Stomach smooth muscle (tissue), 2 donors: ENCODE results near the gene CCL5.

Experiments
- H3K27ac ChIP-seq: one replicate; pipeline ENCODE4 v1.7.0; 2013; ENCODE audit warnings: mild to moderate bottlenecking, low read length, inconsistent platforms
- H3K27me3 ChIP-seq, 2 donors: one replicate each; pipeline ENCODE4 v1.7.0; 2013; ENCODE audit warnings: low read length in 2 of 2; ENCODE audit not compliant: insufficient read depth in 2 of 2, control insufficient read depth in 1 of 2
- H3K36me3 ChIP-seq, 2 donors: one replicate each; pipeline ENCODE4 v1.7.0; 2013; ENCODE audit warnings: low read length in 2 of 2; ENCODE audit not compliant: control insufficient read depth in 2 of 2, insufficient read depth in 2 of 2
- H3K4me1 ChIP-seq: one replicate; pipeline ENCODE4 v1.7.0; 2013; ENCODE audit warnings: low read length; ENCODE audit not compliant: control insufficient read depth, insufficient read depth
- H3K4me3 ChIP-seq, 2 donors: one replicate each; pipeline ENCODE4 v1.7.0; 2013; ENCODE audit warnings: low read length in 2 of 2
- H3K9ac ChIP-seq, 2 donors: one replicate each; pipeline ENCODE4 v1.7.0; 2013; ENCODE audit warnings: low read length in 2 of 2, mild to moderate bottlenecking in 1 of 2
- H3K9me3 ChIP-seq, 2 donors: one replicate each; pipeline ENCODE4 v1.7.0; 2013; ENCODE audit warnings: low read length in 2 of 2; ENCODE audit not compliant: control insufficient read depth in 2 of 2
- donor health status: healthy.
- donor health status: Pancreatic carcinoma.

CCL5 gene

DNA sequence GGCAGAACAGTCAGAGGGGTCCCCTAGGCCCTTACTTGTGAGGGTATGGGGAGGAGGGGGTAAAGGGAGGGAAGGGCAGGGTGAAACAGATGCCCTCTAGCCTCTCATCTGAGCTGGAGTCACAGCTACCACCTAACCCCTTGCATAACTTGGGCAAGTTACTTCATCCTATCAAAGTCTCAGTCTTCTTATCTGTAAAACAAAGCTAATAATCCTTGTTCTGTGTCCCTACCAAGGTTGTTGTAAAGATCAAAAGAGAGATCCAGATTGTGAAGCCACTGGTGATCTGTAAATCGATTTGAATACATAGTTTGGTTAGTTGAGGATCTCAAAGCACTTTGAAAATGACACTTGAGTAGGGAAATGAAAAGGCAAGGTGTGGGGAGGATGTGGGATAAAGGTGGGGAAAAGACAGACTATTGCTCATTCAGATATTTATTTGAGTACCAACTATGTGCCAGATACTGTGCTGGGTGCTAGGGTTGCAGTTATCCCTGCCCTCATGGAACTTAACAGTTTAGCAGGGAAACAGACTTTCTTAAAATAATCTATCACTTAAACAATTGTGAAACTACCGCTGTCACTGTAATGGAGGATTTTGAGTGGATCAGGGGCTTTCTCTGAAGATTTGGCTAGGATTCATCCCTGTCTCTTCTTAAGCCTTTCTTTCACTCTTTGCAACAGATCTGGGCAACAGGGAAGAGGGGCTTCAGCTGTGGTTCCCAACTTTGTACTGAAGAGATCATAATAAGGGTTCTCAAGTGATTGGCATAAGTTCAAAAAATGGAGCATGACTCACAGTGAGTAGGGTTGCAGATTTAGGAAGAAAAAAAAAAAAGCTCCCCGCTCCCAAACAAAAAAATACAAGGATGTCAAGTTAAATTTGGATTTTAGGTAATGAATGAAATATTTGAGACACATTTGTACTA lies 14.5 kb downstream of the CCL5 start:
- Histone ChIP-seq H3K9ac (no peak overlapping the region), H3K27me3 (no peaks in the 10 kb centered on the region), H3K27ac (no peak overlapping the region), H3K4me1 (no peaks in the 10 kb centered on the region), H3K4me3 (no peak overlapping the region), H3K36me3 (peaks cover 0 to 4% of the 10 kb centered on the region in 2 donors), H3K9me3 (no peaks in the 10 kb centered on the region)

DNA sequence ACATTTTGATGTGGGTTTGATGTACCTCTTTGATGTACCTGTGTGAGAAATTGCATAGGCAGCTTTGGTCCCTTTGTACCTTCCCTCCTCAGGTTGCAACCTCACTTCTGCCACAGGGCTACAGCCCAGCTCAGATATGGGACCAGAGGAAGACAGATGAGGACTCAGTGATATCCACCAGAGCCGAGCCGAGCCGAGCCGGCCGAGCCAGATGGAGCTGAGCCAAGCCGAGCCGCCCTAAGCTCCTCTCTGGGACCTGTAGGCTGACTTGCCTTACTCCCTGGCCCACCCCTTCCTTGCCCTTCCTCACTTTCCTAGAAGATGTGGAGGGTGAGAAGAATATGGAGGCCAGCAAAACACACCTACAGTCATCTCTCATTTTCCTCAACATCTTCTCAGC lies 15.3 kb downstream of the CCL5 start:
- Histone ChIP-seq H3K36me3 (peaks cover 0 to 4% of the 10 kb centered on the region in 2 donors), H3K4me1 (no peaks in the 10 kb centered on the region), H3K27ac (no peak overlapping the region), H3K4me3 (no peak overlapping the region), H3K9ac (no peak overlapping the region), H3K9me3 (no peaks in the 10 kb centered on the region), H3K27me3 (no peaks in the 10 kb centered on the region)

DNA sequence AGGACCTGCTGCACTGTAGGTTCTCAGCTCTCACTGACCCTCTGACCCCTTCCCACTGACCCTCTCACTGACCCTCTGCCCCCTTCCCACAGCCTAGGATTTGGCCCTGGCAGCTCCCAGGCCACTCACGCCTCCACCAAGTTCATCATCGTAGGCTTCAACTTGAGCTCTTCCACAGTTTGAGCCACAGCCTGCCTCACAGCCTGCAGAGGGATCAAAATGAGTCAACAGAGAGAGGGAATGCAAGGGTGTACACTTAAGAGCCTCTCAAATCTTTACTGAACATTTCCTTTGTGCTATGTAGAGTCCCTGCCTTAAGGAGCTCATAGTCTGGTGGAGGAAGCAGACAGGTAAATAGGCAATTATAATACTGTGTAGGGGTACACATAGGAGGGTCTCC lies 23.6 kb downstream of the CCL5 start:
- Histone ChIP-seq H3K9me3 (no peaks in the 10 kb centered on the region), H3K4me1 (no peaks in the 10 kb centered on the region), H3K36me3 (peaks cover 0 to 15% of the 10 kb centered on the region in 2 donors), H3K27ac (no peak overlapping the region), H3K4me3 (no peak overlapping the region), H3K9ac (no peak overlapping the region), H3K27me3 (no peaks in the 10 kb centered on the region)

DNA sequence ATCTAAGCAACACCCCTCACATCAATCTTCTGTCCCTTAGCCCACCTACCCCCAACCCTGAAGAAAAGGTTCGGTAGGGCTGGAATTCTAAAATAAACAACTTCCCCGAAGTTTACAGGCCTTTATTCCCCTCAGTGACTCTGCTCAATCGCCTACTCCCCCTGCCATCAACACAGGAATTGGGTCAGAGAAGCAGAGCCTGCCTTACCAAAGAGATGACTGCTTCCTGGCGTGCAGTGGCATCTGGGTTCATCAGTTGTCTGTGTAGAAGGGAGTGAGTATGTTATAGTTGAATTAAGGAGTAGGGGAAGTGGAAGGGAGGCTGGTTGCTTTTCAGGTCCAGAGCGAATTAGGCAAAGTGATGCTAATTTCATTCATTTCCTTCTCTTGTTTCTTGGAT lies 24.2 kb downstream of the CCL5 start:
- no peaks in the 10 kb centered on the region for H3K9me3 ChIP-seq
- H3K36me3 ChIP-seq: peaks cover 0 to 15% of the 10 kb centered on the region in 2 donors
- no peak overlapping the region for H3K9ac ChIP-seq
- no peak overlapping the region for H3K4me3 ChIP-seq
- no peak overlapping the region for H3K27ac ChIP-seq
- H3K4me1 ChIP-seq: no peaks in the 10 kb centered on the region
- no peaks in the 10 kb centered on the region for H3K27me3 ChIP-seq

DNA sequence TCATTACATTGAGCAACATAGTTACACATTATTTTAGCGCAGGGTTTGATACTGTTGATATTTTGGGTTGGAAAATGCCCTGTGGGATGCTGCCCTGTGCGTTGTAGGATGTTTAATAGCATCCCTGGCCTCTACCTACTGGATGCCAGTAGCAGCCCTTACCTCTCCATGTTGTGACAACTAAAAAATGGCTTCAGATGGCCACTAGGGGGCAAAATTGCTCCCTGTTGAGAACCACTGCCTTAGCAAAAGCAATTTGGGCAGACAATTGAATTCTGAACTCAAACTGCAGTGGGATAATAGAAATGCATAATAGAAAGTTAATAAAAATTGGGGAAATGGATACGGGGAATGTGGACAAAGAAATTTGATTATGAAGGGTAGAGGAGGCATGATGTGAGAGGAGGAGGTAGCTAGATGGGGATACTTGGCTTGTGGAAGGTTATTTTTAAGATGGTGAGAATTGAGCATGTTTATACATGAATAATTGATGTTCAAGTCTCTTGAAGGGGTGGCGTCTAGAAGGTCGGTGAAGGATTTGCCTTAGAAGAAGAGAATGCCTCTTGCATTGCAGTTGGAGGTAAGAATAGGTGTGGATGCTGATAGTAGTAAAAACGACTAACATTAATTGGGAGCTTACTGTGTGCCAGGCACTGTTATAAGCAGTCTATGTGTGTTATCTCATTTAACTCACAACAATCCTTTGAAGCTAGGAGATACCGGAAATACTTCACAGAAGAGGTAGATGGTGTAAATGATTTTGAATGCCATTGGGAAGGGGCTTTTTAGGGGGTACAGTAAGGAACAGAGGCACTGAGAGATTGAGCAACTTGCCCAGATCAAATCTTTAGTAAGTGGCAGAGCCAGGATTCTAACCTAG lies 30.5 kb downstream of the CCL5 start:
- Histone ChIP-seq H3K4me3 (no peak overlapping the region), H3K36me3 (peaks cover 19 to 25% of the 10 kb centered on the region in 2 donors), H3K4me1 (no peaks in the 10 kb centered on the region), H3K27me3 (no peaks in the 10 kb centered on the region), H3K27ac (no peak overlapping the region), H3K9ac (no peak overlapping the region), H3K9me3 (no peaks in the 10 kb centered on the region)

DNA sequence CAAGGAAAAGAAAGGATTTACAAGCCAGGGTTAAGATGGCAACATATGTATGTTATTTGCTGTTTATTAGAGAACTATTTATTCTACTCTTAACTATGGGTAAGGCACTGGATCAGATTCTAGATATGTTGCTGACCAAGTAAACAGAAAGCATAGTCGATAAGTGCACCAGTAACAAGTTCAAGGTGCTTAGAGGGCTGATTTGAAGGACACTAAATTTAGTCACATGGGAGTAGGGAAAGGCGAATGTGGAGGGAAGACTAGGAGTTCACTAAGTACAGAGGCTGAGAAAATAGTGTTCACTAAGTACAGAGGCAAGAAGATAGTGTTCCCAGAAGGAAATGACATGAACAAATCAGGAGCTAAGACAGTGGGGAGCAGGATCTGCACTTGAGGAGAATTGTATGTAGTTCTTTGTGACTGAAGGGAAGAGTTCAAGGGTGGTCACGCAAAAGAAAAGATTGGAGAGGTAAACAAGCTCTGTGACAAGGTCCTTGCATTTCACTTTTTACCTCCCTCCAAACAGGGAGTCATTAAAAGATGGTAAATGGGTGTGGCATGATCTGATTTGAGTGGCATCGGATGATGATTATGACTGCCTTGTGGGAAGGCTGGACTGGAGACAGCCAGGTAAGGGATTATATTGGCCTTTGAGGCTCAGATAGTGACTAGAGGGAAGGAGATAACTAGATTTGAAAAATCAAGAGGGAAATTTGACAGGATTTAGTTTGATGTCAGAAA lies 32.4 kb downstream of the CCL5 start:
- no peaks in the 10 kb centered on the region for H3K27me3 ChIP-seq
- no peaks in the 10 kb centered on the region for H3K4me1 ChIP-seq
- H3K36me3 ChIP-seq: peaks cover 34 to 38% of the 10 kb centered on the region in 2 donors
- no peak overlapping the region for H3K27ac ChIP-seq
- H3K9me3 ChIP-seq: no peaks in the 10 kb centered on the region
- H3K9ac ChIP-seq: no peak overlapping the region
- H3K4me3 ChIP-seq: no peak overlapping the region

DNA sequence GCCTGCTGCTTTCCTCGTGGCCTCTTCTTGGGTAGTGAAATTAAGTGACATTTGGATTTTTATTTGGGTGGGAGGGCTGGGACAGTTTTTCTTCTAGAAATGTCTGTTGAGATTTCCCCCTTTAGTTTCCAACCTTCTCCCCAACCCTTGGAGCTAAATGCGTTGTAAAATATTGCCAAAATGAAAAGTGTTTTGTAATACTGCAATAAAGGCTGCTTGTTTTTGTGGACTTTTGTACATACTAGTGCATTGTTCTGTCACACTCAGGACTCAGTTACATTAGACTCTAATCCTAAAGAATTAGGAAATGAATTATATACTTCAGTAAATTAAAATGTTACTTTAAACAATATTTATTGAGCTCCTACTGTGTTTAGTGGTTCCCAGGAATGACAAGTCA lies 33.2 kb downstream of the CCL5 start:
- H3K36me3 ChIP-seq: peaks cover 39 to 41% of the 10 kb centered on the region in 2 donors
- H3K4me1 ChIP-seq: no peaks in the 10 kb centered on the region
- no peak overlapping the region for H3K27ac ChIP-seq
- H3K9me3 ChIP-seq: no peaks in the 10 kb centered on the region
- no peaks in the 10 kb centered on the region for H3K27me3 ChIP-seq
- H3K9ac ChIP-seq: no peak overlapping the region
- H3K4me3 ChIP-seq: no peak overlapping the region

DNA sequence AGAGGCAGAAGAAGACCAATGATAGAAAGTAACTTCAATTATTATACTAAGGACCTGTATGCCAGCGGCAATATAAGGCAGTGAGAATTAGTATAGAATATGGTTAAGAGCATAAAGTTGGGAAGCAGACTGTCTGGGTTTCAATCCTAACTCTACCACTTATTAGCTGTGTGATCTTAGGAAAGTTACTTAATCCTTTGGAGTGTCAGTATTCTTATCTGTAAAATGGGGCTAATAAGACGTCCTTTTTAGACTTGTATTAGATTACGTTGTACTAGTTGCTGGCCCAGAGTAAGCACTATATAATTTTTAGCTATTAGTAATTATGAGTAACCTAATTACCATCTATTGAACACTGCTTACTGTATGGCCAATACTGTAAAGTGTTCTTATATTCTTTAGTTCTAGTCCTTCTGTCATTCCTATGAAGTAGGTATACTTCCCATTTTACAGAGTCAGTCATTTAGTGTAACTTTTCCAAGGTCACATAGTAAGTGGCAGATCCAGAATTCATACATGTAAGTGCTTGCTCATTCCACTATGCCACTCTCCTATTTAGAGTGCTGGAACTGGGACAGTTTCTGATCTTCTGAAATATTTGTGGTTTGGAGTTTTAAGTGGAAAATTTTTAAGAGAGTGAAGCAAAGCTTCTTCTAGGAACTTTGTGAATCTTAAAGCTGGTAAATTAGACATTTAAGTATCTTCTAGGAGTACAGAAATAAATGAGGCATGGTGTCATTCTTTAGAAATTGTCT lies 33.9 kb downstream of the CCL5 start:
- no peak overlapping the region for H3K27ac ChIP-seq

DNA sequence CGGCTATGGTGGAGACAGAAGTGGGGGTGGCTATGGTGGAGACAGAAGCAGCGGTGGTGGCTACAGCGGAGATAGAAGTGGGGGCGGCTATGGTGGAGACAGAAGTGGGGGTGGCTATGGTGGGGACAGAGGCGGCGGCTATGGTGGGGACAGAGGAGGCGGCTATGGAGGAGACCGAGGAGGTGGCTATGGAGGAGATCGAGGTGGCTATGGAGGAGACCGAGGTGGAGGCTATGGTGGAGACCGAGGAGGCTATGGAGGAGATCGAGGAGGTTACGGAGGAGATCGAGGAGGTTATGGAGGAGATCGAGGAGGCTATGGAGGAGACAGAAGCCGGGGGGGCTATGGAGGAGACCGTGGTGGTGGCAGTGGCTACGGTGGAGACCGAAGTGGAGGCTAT lies 35.6 kb downstream of the CCL5 start:
- no peaks in the 10 kb centered on the region for H3K9me3 ChIP-seq
- H3K36me3 ChIP-seq: peaks cover 48 to 51% of the 10 kb centered on the region in 2 donors
- no peaks in the 10 kb centered on the region for H3K4me1 ChIP-seq
- no peak overlapping the region for H3K9ac ChIP-seq
- no peak overlapping the region for H3K4me3 ChIP-seq
- H3K27ac ChIP-seq: no peak overlapping the region
- H3K27me3 ChIP-seq: no peaks in the 10 kb centered on the region

More for the DNA sequence above, 33.9 kb downstream of the CCL5 start:
- Histone ChIP-seq H3K9ac (no peak overlapping the region), H3K27me3 (no peaks in the 10 kb centered on the region), H3K9me3 (no peaks in the 10 kb centered on the region), H3K36me3 (peaks cover 42 to 45% of the 10 kb centered on the region in 2 donors), H3K4me3 (no peak overlapping the region), H3K4me1 (no peaks in the 10 kb centered on the region)

DNA sequence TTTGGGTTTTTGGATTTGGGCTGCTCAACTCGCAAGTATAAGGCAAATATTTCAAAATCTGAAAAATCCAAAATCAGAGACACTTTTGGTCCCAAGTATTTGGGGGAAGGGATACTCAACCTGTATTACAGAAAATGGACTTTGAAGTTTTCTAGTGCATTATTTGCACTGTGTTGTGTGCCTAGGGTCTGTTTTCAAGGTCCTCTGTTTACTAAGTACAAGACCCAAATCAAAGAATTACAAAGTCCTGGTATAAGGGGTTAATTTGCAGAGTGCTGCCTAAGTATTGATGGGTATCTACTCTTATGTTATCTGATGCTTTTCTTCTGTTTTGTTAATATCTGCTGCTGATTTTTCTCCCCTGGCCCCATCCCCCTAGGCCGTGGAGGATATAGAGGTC lies 36.5 kb downstream of the CCL5 start:
- no peaks in the 10 kb centered on the region for H3K27me3 ChIP-seq
- H3K27ac ChIP-seq: no peak overlapping the region
- no peaks in the 10 kb centered on the region for H3K9me3 ChIP-seq
- no peak overlapping the region for H3K4me3 ChIP-seq
- H3K4me1 ChIP-seq: no peaks in the 10 kb centered on the region
- no peak overlapping the region for H3K9ac ChIP-seq
- H3K36me3 ChIP-seq: peaks cover 48 to 52% of the 10 kb centered on the region in 2 donors
